ENCODE measurements around the gene SLC25A21. TPM values are rescaled to one million over a fixed set of nuclear protein-coding genes. Genes with fewer than 3 reads are reported as not detected.
"Not testable (repeated sequence)": the region's sequence is repeated elsewhere in the genome, so short reads cannot be mapped to it uniquely, and the experiment has no call there.

The SLC25A21 gene
- total RNA-seq, 1 donor from 2014 or later = 1.2 TPM

GRCh38 chr14:37185670-37186069 is 13.3 kb upstream of the SLC25A21 start:
- no peak for TF ChIP-seq CTCF (IDR thresholded peaks at IDR 0.05; ENCODE audit: unreplicated experiment)
- Mint-ChIP-seq H3K4me1 (ENCODE audit: unreplicated experiment) (no peaks in the 10 kb centered on the region), H3K4me3 (ENCODE audit: unreplicated experiment) (no peak overlapping the region), H3K27me3 (ENCODE audit: unreplicated experiment) (peaks cover 3% of the 10 kb centered on the region), H3K36me3 (ENCODE audit: low read depth, unreplicated experiment) (no peaks in the 10 kb centered on the region), H3K9me3 (ENCODE audit: unreplicated experiment) (no peaks in the 10 kb centered on the region), H3K27ac (ENCODE audit: unreplicated experiment) (no peak overlapping the region)
- DNase-seq (ENCODE audit: low spot score) = no peak

- H3K4me1 Mint-ChIP-seq (ENCODE audit: unreplicated experiment) = not testable (repeated sequence)
Observed at GRCh38 chr14:37184520-37184919, 12.1 kb upstream of the SLC25A21 start.

GRCh38 chr14:37181441-37181840 is 9.0 kb upstream of the SLC25A21 start:
- no peak for DNase-seq (ENCODE audit: low spot score)
- H3K4me3 Mint-ChIP-seq (ENCODE audit: unreplicated experiment) = no peak overlapping the region
- H3K27me3 Mint-ChIP-seq (ENCODE audit: unreplicated experiment) = no peaks in the 10 kb centered on the region
- no peak overlapping the region for H3K27ac Mint-ChIP-seq (ENCODE audit: unreplicated experiment)
- TF ChIP-seq CTCF (IDR thresholded peaks at IDR 0.05; ENCODE audit: unreplicated experiment) = no peak
- H3K4me1 Mint-ChIP-seq (ENCODE audit: unreplicated experiment) = no peaks in the 10 kb centered on the region
- no peaks in the 10 kb centered on the region for H3K36me3 Mint-ChIP-seq (ENCODE audit: low read depth, unreplicated experiment)
- no peaks in the 10 kb centered on the region for H3K9me3 Mint-ChIP-seq (ENCODE audit: unreplicated experiment)

More at GRCh38 chr14:37184520-37184919, 12.1 kb upstream of the SLC25A21 start:
- H3K27ac Mint-ChIP-seq (ENCODE audit: unreplicated experiment); H3K27me3 Mint-ChIP-seq (ENCODE audit: unreplicated experiment); H3K4me3 Mint-ChIP-seq (ENCODE audit: unreplicated experiment); DNase-seq (ENCODE audit: low spot score); H3K9me3 Mint-ChIP-seq (ENCODE audit: unreplicated experiment); H3K36me3 Mint-ChIP-seq (ENCODE audit: low read depth, unreplicated experiment): not testable (repeated sequence)

GRCh38 chr14:37180886-37181285 is 8.5 kb upstream of the SLC25A21 start:
- H3K9me3 Mint-ChIP-seq (ENCODE audit: unreplicated experiment) = not testable (repeated sequence)

GRCh38 chr14:37179896-37180502 is 7.6 kb upstream of the SLC25A21 start:
- no peak for DNase-seq (ENCODE audit: low spot score)
- H3K4me1 Mint-ChIP-seq (ENCODE audit: unreplicated experiment) = no peaks in the 10 kb centered on the region
- no peak overlapping the region for H3K27ac Mint-ChIP-seq (ENCODE audit: unreplicated experiment)
- H3K27me3 Mint-ChIP-seq (ENCODE audit: unreplicated experiment) = no peaks in the 10 kb centered on the region
- no peaks in the 10 kb centered on the region for H3K36me3 Mint-ChIP-seq (ENCODE audit: low read depth, unreplicated experiment)
- TF ChIP-seq CTCF (IDR thresholded peaks at IDR 0.05; ENCODE audit: unreplicated experiment) = no peak
- no peaks in the 10 kb centered on the region for H3K9me3 Mint-ChIP-seq (ENCODE audit: unreplicated experiment)
- no peak overlapping the region for H3K4me3 Mint-ChIP-seq (ENCODE audit: unreplicated experiment)

More at GRCh38 chr14:37180886-37181285, 8.5 kb upstream of the SLC25A21 start:
- not testable (repeated sequence) for DNase-seq (ENCODE audit: low spot score); H3K27me3 Mint-ChIP-seq (ENCODE audit: unreplicated experiment); H3K4me1 Mint-ChIP-seq (ENCODE audit: unreplicated experiment); H3K27ac Mint-ChIP-seq (ENCODE audit: unreplicated experiment); H3K4me3 Mint-ChIP-seq (ENCODE audit: unreplicated experiment); H3K36me3 Mint-ChIP-seq (ENCODE audit: low read depth, unreplicated experiment)

GRCh38 chr14:37172936-37173614 is 669 bp upstream of the SLC25A21 start:
- no peaks in the 10 kb centered on the region for H3K27me3 Mint-ChIP-seq (ENCODE audit: unreplicated experiment)
- H3K36me3 Mint-ChIP-seq (ENCODE audit: low read depth, unreplicated experiment) = no peaks in the 10 kb centered on the region
- no peak for DNase-seq (ENCODE audit: low spot score)
- TF ChIP-seq CTCF (IDR thresholded peaks at IDR 0.05; ENCODE audit: unreplicated experiment) = no peak
- peak overlapping the region; percentile 96 for H3K4me3 Mint-ChIP-seq (ENCODE audit: unreplicated experiment)
- no peaks in the 10 kb centered on the region for H3K4me1 Mint-ChIP-seq (ENCODE audit: unreplicated experiment)
- no peaks in the 10 kb centered on the region for H3K9me3 Mint-ChIP-seq (ENCODE audit: unreplicated experiment)
- no peak overlapping the region for H3K27ac Mint-ChIP-seq (ENCODE audit: unreplicated experiment)

Data from endothelial cell (in vitro differentiated cells).